ENCODE measurements around the gene ZNF593OS.

Gene ZNF593OS

DNA sequence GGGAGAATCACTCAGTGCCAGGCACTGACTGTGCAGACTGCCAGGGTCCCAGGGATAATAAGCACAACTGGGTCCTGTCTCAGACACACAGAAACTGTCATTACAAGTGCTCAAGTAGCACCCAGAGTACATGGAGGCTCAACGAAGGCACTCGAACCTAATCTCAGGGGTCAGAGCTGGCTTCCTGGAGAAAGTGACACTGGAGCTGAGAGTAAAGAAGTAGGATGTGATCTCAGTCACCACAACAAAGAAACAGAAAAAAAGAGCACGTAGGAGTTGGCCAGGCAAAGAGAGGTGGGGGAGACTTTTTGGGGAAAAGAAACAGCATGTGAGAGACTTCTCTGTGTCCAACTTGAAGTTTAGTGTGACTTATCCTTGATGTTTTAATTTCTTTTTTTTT, 20.1 kb upstream of the ZNF593OS start:
- H3K27ac ChIP-seq = no peak overlapping the region
- TF ChIP-seq ZFX (IDR thresholded peaks at IDR 0.05; ENCODE audit: borderline replicate concordance) (no peak), CTCF (IDR thresholded peaks at IDR 0.05) (no peak)

- no peak within 1 kb of the TSS for H3K27ac ChIP-seq
- peak; percentile 23 for TF ChIP-seq CTCF (IDR thresholded peaks at IDR 0.05)
- TF ChIP-seq ZFX (IDR thresholded peaks at IDR 0.05; ENCODE audit: borderline replicate concordance) = no peak
Observed at GRCh38 chr1:26190373-26190987, 18.8 kb upstream of the ZNF593OS start, which contains the start of gene CATSPER4. TSS of gene CATSPER4 (plus strand) at chr1:26190602. CDS start at chr1:26190628, 26 bp downstream.

- TF ChIP-seq CTCF (IDR thresholded peaks at IDR 0.05) (no peak), ZFX (IDR thresholded peaks at IDR 0.05; ENCODE audit: borderline replicate concordance) (no peak)
- no peak overlapping the region for H3K27ac ChIP-seq
Observed at GRCh38 chr1:26189751-26190275, 18.2 kb upstream of the ZNF593OS start.

DNA sequence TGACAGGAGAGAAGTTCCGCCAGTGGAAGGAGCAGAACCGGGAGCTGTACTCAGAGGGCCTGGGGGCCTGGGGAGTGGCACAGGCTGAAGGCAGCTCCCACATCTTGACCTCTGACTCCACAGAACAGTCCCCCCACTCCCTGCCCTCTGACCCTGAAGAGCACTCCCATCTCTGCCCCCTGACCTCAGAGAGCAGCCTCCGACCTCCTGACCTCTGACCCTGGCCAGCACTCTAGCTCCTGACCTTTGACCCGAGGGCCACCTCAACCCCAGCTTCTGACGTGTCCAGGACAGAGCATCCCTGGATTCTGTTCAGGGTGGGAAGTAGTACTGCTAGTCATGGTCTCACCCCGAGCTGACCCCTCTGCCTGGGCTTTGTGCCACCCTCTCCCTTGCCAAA, 17.7 kb upstream of the ZNF593OS start:
- no peak overlapping the region for H3K27ac ChIP-seq
- no peak for TF ChIP-seq ZFX (IDR thresholded peaks at IDR 0.05; ENCODE audit: borderline replicate concordance)

DNA sequence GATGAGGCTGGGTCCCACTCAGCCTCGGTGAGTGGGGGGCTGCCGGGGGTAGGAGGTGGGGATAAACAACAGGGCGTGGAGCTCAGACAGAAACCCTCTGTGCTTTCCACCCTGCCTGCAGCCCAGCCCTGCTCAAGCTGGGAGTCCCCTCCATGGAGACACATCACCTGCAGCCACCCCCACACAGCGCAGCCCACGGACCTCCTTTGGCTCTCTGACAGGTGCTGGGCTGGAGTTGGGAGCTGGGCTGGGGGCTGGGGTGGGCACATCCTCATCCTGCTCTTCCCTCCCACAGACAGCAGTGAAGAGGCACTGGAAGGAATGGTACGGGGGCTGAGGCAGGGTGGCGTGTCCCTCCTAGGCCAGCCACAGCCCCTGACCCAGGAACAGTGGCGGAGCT, 16.8 kb upstream of the ZNF593OS start:
- TF ChIP-seq CTCF (IDR thresholded peaks at IDR 0.05) (no peak), ZFX (IDR thresholded peaks at IDR 0.05; ENCODE audit: borderline replicate concordance) (no peak)

GRCh38 chr1:26187882-26188281, 16.2 kb upstream of the ZNF593OS start:
- H3K27ac ChIP-seq = no peak overlapping the region
- no peak for TF ChIP-seq CTCF (IDR thresholded peaks at IDR 0.05)
- no peak for TF ChIP-seq ZFX (IDR thresholded peaks at IDR 0.05; ENCODE audit: borderline replicate concordance)

More for the DNA sequence above, 16.8 kb upstream of the ZNF593OS start:
- no peak overlapping the region for H3K27ac ChIP-seq

- no peak overlapping the region for H3K27ac ChIP-seq
- no peak for TF ChIP-seq ZFX (IDR thresholded peaks at IDR 0.05; ENCODE audit: borderline replicate concordance)
- TF ChIP-seq CTCF (IDR thresholded peaks at IDR 0.05) = no peak
Observed at GRCh38 chr1:26184883-26185282, 13.3 kb upstream of the ZNF593OS start.
